Fibroblast of lung (primary cell): ENCODE measurements around the gene C2orf42. TPM values are rescaled to one million over a fixed set of nuclear protein-coding genes. Genes with fewer than 3 reads are reported as not detected.
"Not testable (repeated sequence)": the region's sequence is repeated elsewhere in the genome, so short reads cannot be mapped to it uniquely, and the experiment has no call there.

Experiments used
- DNase-seq, 2 donors: peaks; one replicate each; pipeline versions ENCODE4 v3.0.0 to v3.0.0-alpha.2; 2010; ENCODE audit warnings: low read depth in 2 of 2
- H2AFZ ChIP-seq: 2 replicates; pipeline ENCODE4 v1.5.1; 2012; ENCODE audit warnings: low read length, control low read depth, inconsistent platforms
- H3K27ac ChIP-seq: 2 replicates; pipeline ENCODE4 v1.5.1; 2011; ENCODE audit warnings: low read length, control low read depth; ENCODE audit not compliant: insufficient read depth
- H3K27me3 ChIP-seq: 2 replicates; pipeline ENCODE4 v1.5.1; 2011; ENCODE audit warnings: mild to moderate bottlenecking, low read length; ENCODE audit not compliant: control insufficient read depth, insufficient read depth
- H3K36me3 ChIP-seq: 2 replicates; pipeline ENCODE4 v1.5.1; 2011; ENCODE audit warnings: low read length; ENCODE audit not compliant: control insufficient read depth, insufficient read depth
- H3K4me1 ChIP-seq: 2 replicates; pipeline ENCODE4 v1.5.1; 2011; ENCODE audit warnings: low read length; ENCODE audit not compliant: control insufficient read depth, insufficient read depth; ENCODE audit errors: extremely low read depth
- H3K4me2 ChIP-seq: 2 replicates; pipeline ENCODE4 v1.5.1; 2011; ENCODE audit warnings: low read length, control low read depth; ENCODE audit not compliant: insufficient read depth; ENCODE audit errors: extremely low read depth
- H3K4me3 ChIP-seq, 4 experiments: fragments of 200-600 bp in 1 of 4; sonication (generic) in 1 of 4; replicated peaks in 1 of 4; 2 replicates each; pipeline ENCODE4 v1.5.1; 2011 to 2016; ENCODE audit warnings: low read length in 4 of 4, low read depth in 3 of 4, mild to moderate bottlenecking in 3 of 4, control low read depth in 2 of 4, inconsistent platforms in 1 of 4, mixed read lengths in 1 of 4; ENCODE audit not compliant: insufficient read depth in 1 of 4; ENCODE audit errors: control extremely low read depth in 1 of 4
- H3K79me2 ChIP-seq: 2 replicates; pipeline ENCODE4 v1.5.1; 2012; ENCODE audit warnings: mild to moderate bottlenecking, low read length, inconsistent platforms; ENCODE audit not compliant: control insufficient read depth, insufficient read depth
- H3K9ac ChIP-seq: 2 replicates; pipeline ENCODE4 v1.5.1; 2011; ENCODE audit warnings: mild to moderate bottlenecking, low read length, control low read depth; ENCODE audit not compliant: insufficient read depth
- H3K9me3 ChIP-seq: 2 replicates; pipeline ENCODE4 v1.5.1; 2012; ENCODE audit warnings: low read depth, low read length; ENCODE audit not compliant: control insufficient read depth, insufficient read depth
- H4K20me1 ChIP-seq: 2 replicates; pipeline ENCODE4 v1.5.1; 2011; ENCODE audit warnings: low read length; ENCODE audit not compliant: control insufficient read depth, insufficient read depth; ENCODE audit errors: extremely low read depth
- EZH2 ChIP-seq: IDR thresholded peaks from 2 replicates; pipeline ENCODE4 v1.5.1; 2012; ENCODE audit warnings: low read length, control low read depth, mild to moderate bottlenecking; ENCODE audit errors: missing control alignments
- polyA plus RNA-seq, 2 donors: library from polyadenylated mRNA; depleted of rRNA in 1 of 2; stranded (reverse) in 1 of 2; unstranded in 1 of 2; fragments of >200 nt; gene quantifications; 2 replicates each; pipeline ENCODE4 v1.2.1, GENCODE V29; 2011 to 2012; ENCODE audit warnings: missing spikeins in 1 of 2
- total RNA-seq: library from RNA; depleted of rRNA; stranded (reverse); fragments of >200 nt; gene quantifications from 2 replicates; pipeline ENCODE4 v1.2.1, GENCODE V29; 2014
- TF ChIP-seq, protein P1 (sequence below), 2 donors: IDR thresholded peaks in 1 of 2; conservative IDR thresholded peaks in 1 of 2; 1 replicate in 1 of 2; 2 replicates in 1 of 2; pipeline ENCODE4 v1.5.1; 2011 to 2012; ENCODE audit warnings: low read length in 2 of 2, control low read depth in 1 of 2, inconsistent platforms in 1 of 2, low read depth in 1 of 2, mild to moderate bottlenecking in 1 of 2

The C2orf42 gene
- total and polyA plus RNA-seq, 2 donors (not counting 1 experiment from before 2014, with no cell fraction given), result 9.8 to 32.7 TPM

DNA sequence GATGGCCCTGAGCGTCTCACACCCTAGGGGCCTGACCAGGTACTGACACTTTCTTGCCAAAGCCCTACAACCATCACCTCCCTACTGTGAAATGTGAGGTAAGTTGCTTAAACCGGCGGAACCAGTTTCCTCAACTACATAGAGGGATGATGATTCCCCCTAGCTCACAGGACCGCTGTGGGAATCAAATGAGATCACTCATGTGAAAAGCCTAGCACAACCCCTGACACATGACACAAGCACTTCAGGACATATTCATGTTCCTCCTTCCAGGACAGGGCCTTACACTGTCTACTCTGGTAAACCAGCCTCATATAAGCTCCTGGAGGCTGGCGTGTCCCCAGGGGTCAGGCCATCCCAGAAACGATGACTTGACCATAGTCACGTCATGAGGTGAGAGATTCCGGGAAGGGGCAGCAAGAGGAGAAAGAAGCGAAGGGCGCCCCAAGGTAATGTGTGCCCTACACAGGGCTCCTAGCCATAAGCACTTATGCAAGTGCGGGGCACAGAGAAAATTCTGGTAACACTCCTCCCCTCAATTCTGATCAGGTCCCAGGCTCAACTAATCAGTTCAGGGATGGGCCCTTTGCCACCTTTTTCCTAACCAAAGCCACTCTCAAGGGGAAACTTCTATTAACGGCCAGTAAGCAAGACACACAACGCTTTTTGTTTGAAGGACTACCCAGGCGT is 49.5 kb downstream of the C2orf42 start:
- Histone ChIP-seq H3K4me1 (peaks cover 20% of the 10 kb centered on the region), H3K36me3 (no peaks in the 10 kb centered on the region), H3K27me3 (no peaks in the 10 kb centered on the region), H3K79me2 (no peaks in the 10 kb centered on the region), H2AFZ (no peak overlapping the region), H3K9ac (peak overlapping the region; percentile 93), H3K4me3 (peak overlapping the region; percentile 50 to 65 (median 57)), H3K9me3 (no peaks in the 10 kb centered on the region), H3K4me2 (peak overlapping the region; percentile 93), H3K27ac (peak overlapping the region; percentile 94), H4K20me1 (no peaks in the 10 kb centered on the region)
- TF ChIP-seq, protein P1, sequence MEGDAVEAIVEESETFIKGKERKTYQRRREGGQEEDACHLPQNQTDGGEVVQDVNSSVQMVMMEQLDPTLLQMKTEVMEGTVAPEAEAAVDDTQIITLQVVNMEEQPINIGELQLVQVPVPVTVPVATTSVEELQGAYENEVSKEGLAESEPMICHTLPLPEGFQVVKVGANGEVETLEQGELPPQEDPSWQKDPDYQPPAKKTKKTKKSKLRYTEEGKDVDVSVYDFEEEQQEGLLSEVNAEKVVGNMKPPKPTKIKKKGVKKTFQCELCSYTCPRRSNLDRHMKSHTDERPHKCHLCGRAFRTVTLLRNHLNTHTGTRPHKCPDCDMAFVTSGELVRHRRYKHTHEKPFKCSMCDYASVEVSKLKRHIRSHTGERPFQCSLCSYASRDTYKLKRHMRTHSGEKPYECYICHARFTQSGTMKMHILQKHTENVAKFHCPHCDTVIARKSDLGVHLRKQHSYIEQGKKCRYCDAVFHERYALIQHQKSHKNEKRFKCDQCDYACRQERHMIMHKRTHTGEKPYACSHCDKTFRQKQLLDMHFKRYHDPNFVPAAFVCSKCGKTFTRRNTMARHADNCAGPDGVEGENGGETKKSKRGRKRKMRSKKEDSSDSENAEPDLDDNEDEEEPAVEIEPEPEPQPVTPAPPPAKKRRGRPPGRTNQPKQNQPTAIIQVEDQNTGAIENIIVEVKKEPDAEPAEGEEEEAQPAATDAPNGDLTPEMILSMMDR (conservative IDR thresholded peaks at IDR 0.05 in 1 of 2, IDR thresholded peaks at IDR 0.05 in 1 of 2; ENCODE audit: low read depth in 1 of 2, low read length in 2 of 2), result peak in 1 of 2 donors; percentile 36
- TF ChIP-seq EZH2, result no peak
- DNase-seq, result peak; percentile 37 to 40

DNA sequence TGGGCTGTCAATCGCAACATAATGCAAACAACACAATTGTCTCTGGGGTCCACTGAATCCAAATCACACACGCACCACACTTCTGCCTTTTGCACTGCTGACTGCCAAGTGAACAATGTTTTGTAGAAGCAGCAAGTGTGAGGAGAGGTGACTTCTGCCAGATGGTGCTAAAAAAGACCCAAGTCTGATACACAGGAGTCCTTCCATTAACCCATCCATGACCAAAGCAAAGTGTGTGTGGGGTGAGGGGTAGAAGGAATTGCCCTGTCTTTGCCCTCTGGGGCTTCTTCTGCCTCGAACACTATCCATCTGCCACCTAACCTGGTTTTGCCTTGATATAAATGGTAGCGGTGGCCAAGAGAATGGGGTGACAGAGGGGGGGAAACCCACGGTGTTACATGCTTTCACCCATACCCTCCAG is 50.0 kb downstream of the C2orf42 start:
- no peak for TF ChIP-seq EZH2
- TF ChIP-seq, protein P1 (conservative IDR thresholded peaks at IDR 0.05 in 1 of 2, IDR thresholded peaks at IDR 0.05 in 1 of 2; ENCODE audit: low read depth in 1 of 2, low read length in 2 of 2), result no peak
- Histone ChIP-seq H2AFZ (no peak overlapping the region), H3K4me1 (peaks cover 21% of the 10 kb centered on the region), H3K79me2 (no peaks in the 10 kb centered on the region), H3K9me3 (no peaks in the 10 kb centered on the region), H3K36me3 (no peaks in the 10 kb centered on the region), H3K4me2 (no peak overlapping the region), H3K27ac (no peak overlapping the region), H3K9ac (no peak overlapping the region), H4K20me1 (no peaks in the 10 kb centered on the region), H3K4me3 (no peak overlapping the region), H3K27me3 (no peaks in the 10 kb centered on the region)
- DNase-seq, result no peak

DNA sequence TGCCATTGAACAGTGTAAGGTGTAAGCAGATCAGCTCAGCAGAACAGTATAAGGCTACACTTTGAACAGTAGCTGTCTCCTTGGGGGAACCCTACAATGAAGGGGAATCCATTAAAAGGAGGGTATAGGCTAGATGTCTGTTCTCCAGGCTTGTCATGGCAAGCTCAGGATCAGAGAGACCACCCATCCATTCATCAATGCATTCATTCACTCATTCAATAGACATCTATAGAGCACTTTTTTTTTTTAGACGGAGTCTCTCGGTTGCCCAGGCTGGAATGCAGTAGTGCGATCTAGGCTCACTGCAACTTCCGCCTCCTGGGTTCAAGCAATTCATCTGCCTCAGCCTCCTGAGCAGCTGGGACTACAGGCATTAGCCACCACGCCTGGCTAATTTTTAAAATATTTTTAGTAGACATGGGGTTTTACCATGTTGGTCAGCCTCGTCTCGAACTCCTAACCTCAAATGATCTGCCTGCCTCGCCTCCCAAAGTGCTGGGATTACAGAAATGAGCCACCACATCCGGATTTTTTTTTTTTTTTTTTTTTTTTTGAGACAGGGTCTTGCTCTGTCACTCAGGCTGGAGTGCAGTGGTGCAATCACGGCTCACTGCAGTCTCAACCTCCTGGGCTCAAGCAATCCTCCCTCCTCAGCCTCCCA is 56.4 kb downstream of the C2orf42 start:
- H3K4me1 ChIP-seq, result peaks cover 20% of the 10 kb centered on the region
- H3K79me2 ChIP-seq, H3K4me2 ChIP-seq, H3K36me3 ChIP-seq, H3K9me3 ChIP-seq, DNase-seq, H2AFZ ChIP-seq, H3K27ac ChIP-seq, H3K9ac ChIP-seq, H4K20me1 ChIP-seq, H3K27me3 ChIP-seq, H3K4me3 ChIP-seq: not testable (repeated sequence)
